H1 (cell line): ENCODE results near the gene GIMAP5. TPM values are rescaled to one million over a fixed set of nuclear protein-coding genes. Genes with fewer than 3 reads are reported as not detected.

Source experiments
- CTCF ChIA-PET: fragments of 300-600 bp; sonication (Branson Sonifier 250); formaldehyde crosslinking; loops from one replicate; lab custom pipeline; 2021; ENCODE audit not compliant: partially characterized antibody; lab: Charles Lee
- POLR2A ChIA-PET: fragments of 300-600 bp; sonication (Branson Sonifier 250); formaldehyde crosslinking; loops from one replicate; lab custom pipeline; 2021; ENCODE audit warnings: inconsistent platforms; ENCODE audit not compliant: partially characterized antibody; lab: Charles Lee
- DNase-seq, 2 experiments: peaks; one replicate each; pipeline versions ENCODE4 v3.0.0 to v3.0.0-alpha.2; 2010 to 2022; ENCODE audit warnings: low spot score in 2 of 2, low read depth in 1 of 2, mixed read lengths in 1 of 2
- FAIRE-seq: peaks from 2 replicates; lab custom pipeline; 2011; peaks lifted over from hg19 to GRCh38; lab: Jason Lieb, UNC
- H2AFZ ChIP-seq: 2 replicates; pipeline ENCODE4 v1.8.1; 2012; ENCODE audit warnings: low read length, inconsistent platforms
- H2AK5ac ChIP-seq: 2 replicates; pipeline ENCODE4 v1.6.1; 2013; ENCODE audit warnings: low read depth, low read length
- H2BK120ac ChIP-seq: replicated peaks from 2 replicates; pipeline ENCODE3; 2013; ENCODE audit warnings: low read depth, low read length, inconsistent platforms
- H2BK12ac ChIP-seq: 2 replicates; pipeline ENCODE4 v1.6.1; 2013; ENCODE audit warnings: low read depth, low read length
- H2BK15ac ChIP-seq: 2 replicates; pipeline ENCODE4 v1.6.1; 2013; ENCODE audit warnings: low read length
- H2BK20ac ChIP-seq: 2 replicates; pipeline ENCODE4 v1.6.1; 2013; ENCODE audit warnings: low read length
- H2BK5ac ChIP-seq: 2 replicates; pipeline ENCODE4 v1.6.1; 2013; ENCODE audit warnings: low read depth, low read length
- H3K14ac ChIP-seq: 2 replicates; pipeline ENCODE4 v1.6.1; 2013; ENCODE audit warnings: inconsistent platforms; ENCODE audit not compliant: insufficient read length
- H3K18ac ChIP-seq: 2 replicates; pipeline ENCODE4 v1.6.1; 2013; ENCODE audit warnings: low read length; ENCODE audit errors: extremely low read depth
- H3K23ac ChIP-seq: 2 replicates; pipeline ENCODE4 v1.6.1; 2013; ENCODE audit warnings: inconsistent platforms; ENCODE audit not compliant: insufficient read length
- H3K23me2 ChIP-seq: 2 replicates; pipeline ENCODE4 v1.6.1; 2013; ENCODE audit warnings: low read depth, low read length
- H3K27ac ChIP-seq: 2 replicates; pipeline ENCODE4 v1.6.1; 2011; ENCODE audit warnings: low read depth, low read length, inconsistent platforms
- H3K27me3 ChIP-seq, 4 experiments: replicated peaks in 1 of 4; 1 replicate in 1 of 4; 2 replicates in 3 of 4; pipeline versions ENCODE4 v1.6.1 to v1.8.1; 2011 to 2013; ENCODE audit warnings: low read length in 3 of 4, mild to moderate bottlenecking in 3 of 4, inconsistent platforms in 2 of 4, mixed read lengths in 2 of 4, moderate library complexity in 1 of 4; ENCODE audit not compliant: control insufficient read depth in 3 of 4, insufficient read depth in 3 of 4; ENCODE audit errors: extremely low read depth in 1 of 4
- H3K36me3 ChIP-seq, 4 experiments: 2 replicates each; pipeline versions ENCODE4 v1.6.1 to v1.8.1; 2011 to 2013; ENCODE audit warnings: mild to moderate bottlenecking in 4 of 4, low read length in 3 of 4, moderate library complexity in 2 of 4, control low read depth in 1 of 4, inconsistent platforms in 1 of 4; ENCODE audit not compliant: insufficient read depth in 4 of 4, control insufficient read depth in 2 of 4
- H3K4ac ChIP-seq: replicated peaks from 2 replicates; pipeline ENCODE3; 2013; ENCODE audit warnings: low read length, low read depth, mixed read lengths, inconsistent platforms; ENCODE audit not compliant: insufficient read length
- H3K4me1 ChIP-seq, 4 experiments: replicated peaks in 1 of 4; 1 replicate in 1 of 4; 2 replicates in 3 of 4; pipeline versions ENCODE4 v1.6.1 to v1.8.1; 2011 to 2013; ENCODE audit warnings: low read length in 3 of 4, inconsistent platforms in 2 of 4, mixed read lengths in 1 of 4; ENCODE audit not compliant: insufficient read depth in 4 of 4, control insufficient read depth in 3 of 4
- H3K4me2 ChIP-seq, 2 experiments: 2 replicates each; pipeline versions ENCODE4 v1.6.1 to v1.8.1; 2011 to 2013; ENCODE audit warnings: low read depth in 2 of 2, low read length in 2 of 2, control low read depth in 1 of 2, inconsistent platforms in 1 of 2, mild to moderate bottlenecking in 1 of 2; ENCODE audit not compliant: insufficient read depth in 1 of 2
- H3K4me3 ChIP-seq, 4 experiments: fragments of 200-600, 300-600 bp in 1 of 4; sonication (generic), shearing (Covaris generic), sonication (Bioruptor Twin) in 1 of 4; 2 replicates each; pipeline versions ENCODE4 v1.5.1 to v1.8.1; 2011 to 2016; ENCODE audit warnings: low read length in 4 of 4, low read depth in 3 of 4, control low read depth in 2 of 4, inconsistent platforms in 2 of 4, mild to moderate bottlenecking in 2 of 4, mixed read lengths in 1 of 4, moderate library complexity in 1 of 4; ENCODE audit not compliant: insufficient read depth in 2 of 4; ENCODE audit errors: extremely low read depth in 1 of 4
- H3K56ac ChIP-seq: replicated peaks from 2 replicates; pipeline ENCODE3; 2013; ENCODE audit warnings: low read depth, mild to moderate bottlenecking, mixed read lengths, low read length, inconsistent platforms; ENCODE audit not compliant: insufficient read length
- H3K79me1 ChIP-seq: 2 replicates; pipeline ENCODE4 v1.6.1; 2013; ENCODE audit warnings: low read depth, low read length, control low read depth
- H3K79me2 ChIP-seq, 2 experiments: 2 replicates each; pipeline versions ENCODE4 v1.6.1 to v1.8.1; 2012 to 2013; ENCODE audit warnings: low read length in 2 of 2, mild to moderate bottlenecking in 2 of 2, inconsistent platforms in 1 of 2; ENCODE audit not compliant: insufficient read depth in 2 of 2, control insufficient read depth in 1 of 2
- H3K9ac ChIP-seq, 4 experiments: replicated peaks in 1 of 4; 1 replicate in 1 of 4; 2 replicates in 3 of 4; pipeline versions ENCODE4 v1.6.1 to v1.8.1; 2011 to 2013; ENCODE audit warnings: low read depth in 3 of 4, low read length in 3 of 4, control low read depth in 2 of 4, mild to moderate bottlenecking in 2 of 4, moderate library complexity in 2 of 4, inconsistent platforms in 1 of 4; ENCODE audit errors: extremely low read depth in 1 of 4
- H3K9me3 ChIP-seq, 2 experiments: 2 replicates each; pipeline versions ENCODE4 v1.6.1 to v1.8.1; 2012 to 2013; ENCODE audit warnings: mild to moderate bottlenecking in 2 of 2, moderate library complexity in 2 of 2, control low read depth in 1 of 2, inconsistent platforms in 1 of 2, low read depth in 1 of 2, low read length in 1 of 2, mixed read lengths in 1 of 2; ENCODE audit not compliant: insufficient read depth in 2 of 2
- H4K20me1 ChIP-seq, 2 experiments: replicated peaks in 1 of 2; 2 replicates each; pipeline versions ENCODE3 to v1.8.1; 2011 to 2013; ENCODE audit warnings: inconsistent platforms in 2 of 2, low read length in 2 of 2, mild to moderate bottlenecking in 1 of 2; ENCODE audit not compliant: insufficient read depth in 2 of 2, control insufficient read depth in 1 of 2
- H4K5ac ChIP-seq: 2 replicates; pipeline ENCODE4 v1.6.1; 2013; ENCODE audit warnings: low read length, low read depth, mixed read lengths, inconsistent platforms; ENCODE audit not compliant: insufficient read length
- H4K8ac ChIP-seq: 2 replicates; pipeline ENCODE4 v1.8.0; 2013; ENCODE audit warnings: mild to moderate bottlenecking, moderate library complexity, low read length, inconsistent platforms; ENCODE audit not compliant: insufficient read depth; ENCODE audit errors: extremely low read depth
- H4K91ac ChIP-seq: replicated peaks from 2 replicates; pipeline ENCODE3; 2013; ENCODE audit warnings: low read length, mixed read lengths, inconsistent platforms; ENCODE audit not compliant: insufficient read length
- CEBPB ChIP-seq: IDR thresholded peaks from 2 replicates; pipeline ENCODE4 v1.6.1; 2012; ENCODE audit warnings: low read depth, low read length
- WGBS, 2 experiments: shearing (Covaris generic) in 1 of 2; methylation state at CpG; one replicate each; pipeline versions ENCODE4 v1.1.6 to v1.1.7; 2013 to 2015; ENCODE audit warnings: low lambda C conversion rate in 2 of 2, mixed read lengths in 2 of 2, inconsistent platforms in 1 of 2, low coverage in 1 of 2, missing lambda C conversion rate in 1 of 2; ENCODE audit not compliant: insufficient replicate concordance in 2 of 2, insufficient coverage in 1 of 2, insufficient read length in 1 of 2; ENCODE audit errors: extremely low coverage in 1 of 2, missing lambda C conversion rate in 1 of 2; 5-methylcytosine and 5-hydroxymethylcytosine counted together
- polyA plus RNA-seq, 7 experiments: library from polyadenylated mRNA; depleted of rRNA in 3 of 7; stranded (reverse) in 5 of 7; unstranded in 2 of 7; fragments of >200 nt in 5 of 7; fragments of 200-250 nt in 2 of 7; gene quantifications; 1 replicate in 5 of 7; 2 replicates in 1 of 7; 4 replicates in 1 of 7; pipeline versions ENCODE4 v1.2.1 to v1.2.3, GENCODE V29; 2011 to 2013; ENCODE audit warnings: missing spikeins in 2 of 7, mixed read lengths in 2 of 7
- total RNA-seq: library from RNA; stranded (reverse); fragmentation: NEBNext Ultra II Directional; extraction: Animal tissue kit (Norgen Biotek cat#: 25700); gene quantifications from 2 replicates; pipeline ENCODE4 v1.2.1, GENCODE V29; 2021

GIMAP5 gene
- total and polyA plus RNA-seq, 2 of the 8 experiments (the other 6 are each of a cell fraction or from before 2014, with no cell fraction given), result not detected

DNA sequence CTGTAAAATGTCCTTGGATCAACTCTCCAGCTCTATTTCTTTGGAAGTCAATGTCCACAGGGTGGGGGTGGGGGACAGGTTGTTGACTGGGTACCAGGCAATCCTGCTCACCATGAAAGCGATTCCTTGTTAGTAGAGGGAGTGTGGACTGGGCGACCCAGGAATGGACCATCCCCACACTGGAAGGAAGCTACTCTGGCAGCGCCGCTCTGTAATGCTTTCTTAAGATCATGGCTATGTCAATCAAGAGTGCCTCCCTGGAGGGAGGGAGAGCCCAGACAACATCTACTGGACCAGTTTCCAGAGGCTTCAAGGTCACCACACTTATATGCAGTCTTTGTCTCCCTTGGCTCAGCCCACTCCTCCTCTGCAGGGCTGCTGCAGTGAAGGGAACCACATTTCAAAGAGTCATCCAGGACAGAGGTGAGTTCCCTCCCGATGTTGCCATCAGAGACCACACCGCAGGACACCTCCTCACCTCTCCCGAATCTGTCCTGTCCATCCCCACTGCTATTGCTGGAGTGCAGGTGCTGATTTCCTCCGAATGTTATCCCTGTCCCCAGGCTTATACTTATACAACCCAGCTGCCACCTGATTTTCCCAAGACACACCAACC, 6.9 kb downstream of the GIMAP5 start:
- Histone ChIP-seq H3K56ac (no peak overlapping the region), H2AK5ac (no peak overlapping the region), H3K27ac (no peak overlapping the region), H3K4ac (no peak overlapping the region), H2AFZ (no peak overlapping the region), H2BK20ac (no peak overlapping the region), H3K14ac (no peak overlapping the region), H2BK12ac (no peak overlapping the region), H3K23me2 (no peaks in the 10 kb centered on the region), H4K8ac (no peak overlapping the region), H4K20me1 (peaks cover 0 to 8% of the 10 kb centered on the region in 2 experiments), H3K4me2 (no peak overlapping the region), H3K79me2 (no peaks in the 10 kb centered on the region), H3K18ac (no peak overlapping the region), H3K23ac (no peak overlapping the region), H3K79me1 (no peaks in the 10 kb centered on the region), H3K27me3 (peaks cover 48 to 93% (median 81%) of the 10 kb centered on the region in 4 experiments), H2BK120ac (no peak overlapping the region), H3K9me3 (peaks cover 0 to 2% of the 10 kb centered on the region in 2 experiments; a peak in 1 of 4 replicates), H2BK15ac (no peak overlapping the region), H4K91ac (no peak overlapping the region), H4K5ac (no peak overlapping the region), H3K4me1 (no peaks in the 10 kb centered on the region), H3K36me3 (no peaks in the 10 kb centered on the region), H3K9ac (no peak overlapping the region; a peak in 1 of 7 replicates), H3K4me3 (no peak overlapping the region), H2BK5ac (no peak overlapping the region)
- CTCF ChIA-PET, result interaction anchor here (0.6 to 2.6 kb wide), 12 partner anchors 10 to 444 kb away, joined by 3 to 11 read pairs (median 4); partner anchors contain the start of gene GIMAP8
- no peak for TF ChIP-seq CEBPB
- DNase-seq (no peak), FAIRE-seq (no peak)
- POLR2A ChIA-PET, result no interaction called here
- 80% methylated on average over 8 of the region's 8 CpGs; no CpG with 5 or more reads in 1 of the 2 experiments for whole genome bisulfite sequencing, 2 experiments
